HG02840 (cell line): Measurements from ENCODE around the gene TTC39C.

ENCODE experiments used
- ATAC-seq: cut with Tn5 transposase; IDR thresholded peaks from one replicate; pipeline ENCODE4 v1.9.1; 2021; ENCODE audit warnings: mild to moderate bottlenecking, moderate library complexity, moderate number of reproducible peaks; ENCODE audit not compliant: unreplicated experiment, low FRiP score

Gene TTC39C

DNA sequence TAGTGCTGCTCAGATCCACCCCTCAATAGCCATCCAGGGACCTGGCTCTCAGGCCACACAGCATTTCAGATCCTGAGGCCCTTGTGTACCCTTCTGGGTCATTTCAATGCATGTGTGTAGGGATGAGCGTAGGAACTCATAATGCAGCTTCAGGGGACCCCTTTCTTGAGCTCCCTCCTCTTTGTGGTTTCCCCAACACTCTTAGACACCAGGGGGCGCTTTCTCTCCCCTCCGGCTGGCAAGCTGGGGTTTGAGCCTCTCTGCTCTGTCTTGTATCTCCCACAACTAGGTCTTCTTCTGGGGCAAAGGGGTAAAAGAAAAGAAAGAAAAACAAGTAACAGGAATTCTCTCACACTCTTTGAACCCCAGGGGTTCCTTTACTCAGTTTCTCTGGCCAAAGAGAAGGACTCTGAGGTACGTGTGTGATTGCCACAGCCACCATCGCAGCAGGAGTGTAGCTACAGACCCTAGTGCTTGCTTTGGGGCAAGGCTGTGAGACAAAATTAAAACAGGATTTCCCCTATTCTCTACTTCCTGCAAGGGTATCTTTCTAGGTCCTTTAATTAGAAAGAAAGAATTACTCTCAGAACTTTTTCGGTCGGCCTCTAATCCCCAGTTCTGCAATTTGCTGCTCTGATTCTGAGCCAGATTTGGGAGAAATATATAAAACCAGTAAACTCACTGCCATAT lies 162.3 kb downstream of the TTC39C start:
- peak; percentile 65 for ATAC-seq

GRCh38 chr18:24177499-24178133 lies 163.1 kb downstream of the TTC39C start:
- ATAC-seq: no peak

DNA sequence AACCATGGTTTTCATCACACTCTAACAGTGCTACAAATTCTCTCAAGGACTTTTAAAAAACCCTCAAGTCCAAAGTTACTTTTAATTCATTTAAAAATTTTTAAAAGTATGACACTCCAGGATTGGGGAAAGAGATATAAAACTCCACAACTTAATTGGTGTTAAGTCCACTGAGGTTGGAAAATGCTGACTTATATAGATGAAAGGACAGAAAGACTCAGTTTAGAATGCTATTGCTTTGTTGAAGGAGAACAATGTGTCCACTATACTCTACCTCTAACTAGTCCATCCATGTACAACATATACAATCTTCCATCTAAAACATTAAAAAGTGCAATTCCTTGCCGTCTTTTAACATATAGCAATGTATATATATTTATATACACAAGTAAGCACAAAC lies 165.5 kb downstream of the TTC39C start:
- no peak for ATAC-seq

GRCh38 chr18:24181806-24182205 lies 167.3 kb downstream of the TTC39C start:
- ATAC-seq: no peak
